Measurements from ENCODE around the gene SNRPB2.

The SNRPB2 gene

DNA sequence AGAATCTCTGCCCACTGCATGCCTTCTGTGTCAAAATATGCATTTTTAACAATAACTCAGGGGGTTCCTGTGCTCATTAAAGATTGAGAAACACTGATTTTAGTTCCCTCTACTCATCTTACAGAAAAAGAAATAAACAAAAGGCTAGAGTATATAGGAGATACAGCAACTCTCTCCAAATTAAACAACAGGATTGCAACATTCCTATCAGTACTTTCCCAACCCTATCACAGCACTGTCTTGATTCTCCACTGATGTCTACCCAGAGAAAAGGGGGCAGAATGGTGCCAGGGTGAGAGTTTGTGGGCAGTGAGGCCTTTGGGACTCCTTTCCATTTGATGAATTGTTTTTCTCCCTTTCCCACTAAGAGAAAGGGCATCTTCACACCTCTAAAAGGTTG, 23.1 kb downstream of the SNRPB2 start:
- in situ Hi-C loops (cut with MboI; ENCODE audit: low sequenced_read_pairs, unreplicated experiment), result loop anchor here (25.0 kb wide), 2 partner anchors 241 to 1041 kb away; no protein-coding TSS in a partner anchor
- no peak for DNase-seq (ENCODE audit: low spot score)
- TF ChIP-seq, protein P1, sequence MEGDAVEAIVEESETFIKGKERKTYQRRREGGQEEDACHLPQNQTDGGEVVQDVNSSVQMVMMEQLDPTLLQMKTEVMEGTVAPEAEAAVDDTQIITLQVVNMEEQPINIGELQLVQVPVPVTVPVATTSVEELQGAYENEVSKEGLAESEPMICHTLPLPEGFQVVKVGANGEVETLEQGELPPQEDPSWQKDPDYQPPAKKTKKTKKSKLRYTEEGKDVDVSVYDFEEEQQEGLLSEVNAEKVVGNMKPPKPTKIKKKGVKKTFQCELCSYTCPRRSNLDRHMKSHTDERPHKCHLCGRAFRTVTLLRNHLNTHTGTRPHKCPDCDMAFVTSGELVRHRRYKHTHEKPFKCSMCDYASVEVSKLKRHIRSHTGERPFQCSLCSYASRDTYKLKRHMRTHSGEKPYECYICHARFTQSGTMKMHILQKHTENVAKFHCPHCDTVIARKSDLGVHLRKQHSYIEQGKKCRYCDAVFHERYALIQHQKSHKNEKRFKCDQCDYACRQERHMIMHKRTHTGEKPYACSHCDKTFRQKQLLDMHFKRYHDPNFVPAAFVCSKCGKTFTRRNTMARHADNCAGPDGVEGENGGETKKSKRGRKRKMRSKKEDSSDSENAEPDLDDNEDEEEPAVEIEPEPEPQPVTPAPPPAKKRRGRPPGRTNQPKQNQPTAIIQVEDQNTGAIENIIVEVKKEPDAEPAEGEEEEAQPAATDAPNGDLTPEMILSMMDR (IDR thresholded peaks at IDR 0.05; ENCODE audit: borderline replicate concordance, control extremely low read depth, extremely low read depth, insufficient read depth, missing control alignments), result no peak

DNA sequence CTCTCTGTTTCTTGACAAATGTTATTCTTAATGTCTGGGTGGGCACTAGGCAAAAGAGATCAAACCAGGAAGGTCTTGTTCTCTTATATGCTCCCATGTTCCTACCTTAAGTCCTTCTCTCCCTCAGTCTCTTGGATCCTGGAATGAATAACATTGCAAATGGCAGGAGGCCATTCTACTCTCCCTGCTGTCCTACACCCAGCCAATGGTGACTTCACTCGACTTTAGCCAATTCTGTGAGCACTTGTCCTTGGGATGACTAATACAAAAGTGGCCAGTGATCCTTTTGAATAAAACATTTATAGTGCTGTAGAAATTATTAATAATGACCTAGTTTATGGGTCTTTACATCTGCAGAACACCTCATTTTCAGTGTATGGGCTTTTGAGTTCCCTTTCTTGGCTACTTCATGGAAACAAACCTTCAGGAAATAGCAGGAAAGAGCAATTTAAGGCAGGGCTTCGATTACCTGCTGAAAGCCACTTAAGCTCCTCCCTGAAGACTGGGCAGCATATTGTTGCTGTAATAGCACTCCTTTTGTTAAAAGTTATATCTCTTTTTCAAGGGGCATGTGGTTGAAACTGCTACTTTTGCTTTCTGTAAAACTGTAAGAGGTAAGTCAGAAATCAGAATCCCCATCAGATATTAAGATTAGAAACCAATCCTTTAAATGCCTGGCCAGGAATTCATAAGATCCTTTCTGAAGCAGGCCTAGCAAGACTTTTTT, 28.8 kb downstream of the SNRPB2 start:
- no peak for DNase-seq (ENCODE audit: low spot score)
- TF ChIP-seq, protein P1 (IDR thresholded peaks at IDR 0.05; ENCODE audit: borderline replicate concordance, control extremely low read depth, extremely low read depth, insufficient read depth, missing control alignments), result no peak
- in situ Hi-C loops (cut with MboI; ENCODE audit: low sequenced_read_pairs, unreplicated experiment), result loop anchor here (25.0 kb wide), 2 partner anchors 246 to 1046 kb away; no protein-coding TSS in a partner anchor

DNA sequence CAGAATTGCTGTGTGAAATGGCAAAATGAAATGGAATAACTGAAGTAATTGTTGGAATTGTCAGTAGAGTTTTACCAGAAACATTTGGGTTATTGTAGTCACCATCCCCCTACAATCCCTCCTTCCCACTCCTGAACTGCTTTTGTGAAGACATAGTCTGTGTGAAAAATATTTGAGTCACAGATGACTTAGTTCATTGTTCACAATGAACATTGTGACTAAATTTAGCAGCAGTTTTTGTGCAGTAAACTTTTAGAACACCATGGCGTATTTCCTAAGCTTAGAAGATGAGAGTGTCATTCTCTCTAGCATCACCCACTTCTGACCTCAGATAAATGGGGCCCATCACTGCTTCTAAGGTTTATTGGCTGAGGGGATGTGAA, 29.3 kb downstream of the SNRPB2 start:
- in situ Hi-C loops (cut with MboI; ENCODE audit: low sequenced_read_pairs, unreplicated experiment), result loop anchor here (25.0 kb wide), 2 partner anchors 247 to 1047 kb away; no protein-coding TSS in a partner anchor
- no peak for DNase-seq (ENCODE audit: low spot score)
- TF ChIP-seq, protein P1 (IDR thresholded peaks at IDR 0.05; ENCODE audit: borderline replicate concordance, control extremely low read depth, extremely low read depth, insufficient read depth, missing control alignments), result no peak

DNA sequence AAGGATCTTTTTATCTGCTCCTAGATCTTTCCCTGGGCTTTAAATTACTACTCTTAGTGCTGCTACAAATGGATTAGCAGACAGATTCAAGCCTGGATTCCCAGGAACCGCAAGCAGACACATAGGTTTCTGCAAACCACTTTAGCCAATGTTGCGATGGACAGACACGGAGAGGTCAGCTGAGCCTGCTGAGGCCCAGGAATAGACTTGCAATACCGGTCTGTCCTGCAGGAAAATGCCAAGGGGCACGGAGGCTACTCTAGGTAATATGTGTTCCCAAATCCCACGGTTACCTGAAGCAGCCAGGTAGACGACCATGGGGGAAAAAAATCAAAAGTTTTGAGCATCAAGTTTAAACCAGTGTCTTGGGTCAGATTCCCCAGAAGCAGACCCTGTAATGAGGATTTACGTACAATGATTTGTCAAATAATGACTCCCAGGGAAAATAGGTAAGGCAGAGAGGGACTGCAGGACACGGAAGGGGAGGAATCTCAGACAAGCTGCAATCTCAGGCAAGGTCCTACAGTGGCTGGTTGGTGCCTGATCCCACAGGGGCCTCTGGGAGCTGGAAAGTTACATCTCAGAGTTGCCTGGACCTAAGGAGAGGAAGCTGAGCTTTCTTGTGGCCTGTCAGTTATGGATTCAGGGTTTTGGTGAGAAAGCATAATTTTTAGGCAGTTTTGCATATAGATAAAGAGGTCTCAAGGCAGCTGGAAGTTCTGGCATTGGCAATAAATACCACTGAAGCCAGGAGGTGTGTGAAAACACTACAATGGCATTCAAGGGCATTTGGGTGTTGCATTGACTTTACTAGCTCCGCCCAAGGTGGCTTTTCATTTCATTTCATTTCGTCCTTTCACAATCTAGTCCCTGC, 30.8 kb downstream of the SNRPB2 start:
- in situ Hi-C loops (cut with MboI; ENCODE audit: low sequenced_read_pairs, unreplicated experiment), result loop anchor here (25.0 kb wide), 2 partner anchors 248 to 1048 kb away; no protein-coding TSS in a partner anchor
- TF ChIP-seq, protein P1 (IDR thresholded peaks at IDR 0.05; ENCODE audit: borderline replicate concordance, control extremely low read depth, extremely low read depth, insufficient read depth, missing control alignments), result no peak
- DNase-seq (ENCODE audit: low spot score), result no peak

DNA sequence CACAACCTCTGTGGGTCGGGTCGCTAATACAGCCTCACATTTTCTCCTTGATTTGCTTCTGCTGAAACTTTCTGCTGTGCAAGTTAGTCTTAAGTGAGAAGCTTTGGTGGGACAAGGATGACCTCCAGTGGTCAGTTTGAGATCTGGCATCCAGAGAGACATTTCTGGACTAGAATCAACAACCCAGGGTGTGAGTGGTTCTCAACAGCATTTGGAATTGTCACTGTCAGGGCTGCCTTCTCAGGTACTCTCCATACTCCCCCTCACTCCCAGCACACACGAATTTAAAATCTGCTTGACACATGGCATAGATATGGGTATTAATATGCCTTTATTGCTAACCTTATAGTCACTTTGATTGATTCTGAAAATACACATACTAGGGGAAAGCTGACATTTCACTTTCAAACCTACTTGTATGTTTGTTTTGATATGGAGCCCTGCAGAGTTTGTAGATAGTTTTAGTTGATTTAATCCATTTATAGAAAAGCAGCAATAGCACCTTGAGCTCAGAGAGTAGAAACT, 31.5 kb downstream of the SNRPB2 start:
- TF ChIP-seq, protein P1 (IDR thresholded peaks at IDR 0.05; ENCODE audit: borderline replicate concordance, control extremely low read depth, extremely low read depth, insufficient read depth, missing control alignments), result peak; percentile 71
- in situ Hi-C loops (cut with MboI; ENCODE audit: low sequenced_read_pairs, unreplicated experiment), result loop anchor here (25.0 kb wide), 2 partner anchors 249 to 1049 kb away; no protein-coding TSS in a partner anchor
- DNase-seq (ENCODE audit: low spot score), result peak; percentile 38

DNA sequence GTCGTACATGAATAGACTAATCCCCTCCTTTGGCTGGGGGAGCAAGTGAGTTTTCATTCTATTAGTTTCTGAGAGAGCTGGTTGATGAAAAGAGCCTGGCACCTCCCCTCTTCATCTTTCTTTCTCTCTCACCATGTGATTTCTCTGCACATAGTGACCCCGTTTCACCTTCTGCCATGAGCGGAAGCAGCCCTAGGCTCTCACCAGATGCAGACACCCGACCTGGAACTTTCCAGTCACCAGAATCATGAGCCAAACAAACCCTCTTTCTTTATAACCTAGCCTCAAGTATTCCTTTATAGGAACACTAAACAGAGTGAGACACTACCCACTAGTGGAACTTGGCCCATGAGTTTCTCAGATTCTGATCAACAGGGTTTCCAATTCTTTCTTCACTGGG, 34.7 kb downstream of the SNRPB2 start:
- in situ Hi-C loops (cut with MboI; ENCODE audit: low sequenced_read_pairs, unreplicated experiment), result loop anchor here (25.0 kb wide), 2 partner anchors 252 to 1052 kb away; no protein-coding TSS in a partner anchor
- DNase-seq (ENCODE audit: low spot score), result no peak
- TF ChIP-seq, protein P1 (IDR thresholded peaks at IDR 0.05; ENCODE audit: borderline replicate concordance, control extremely low read depth, extremely low read depth, insufficient read depth, missing control alignments), result no peak

Data from GM13976 (cell line).